HG03039 (cell line): ENCODE results near the gene METTL17.

Source experiments
- ATAC-seq: cut with Tn5 transposase; IDR thresholded peaks from one replicate; pipeline ENCODE4 v1.9.1; 2021; ENCODE audit warnings: mild to moderate bottlenecking, moderate library complexity; ENCODE audit not compliant: unreplicated experiment

Gene METTL17

GRCh38 chr14:21041676-21042433 lies 52.1 kb downstream of the METTL17 start, which contains the start of gene RNASE7:
Gene RNASE7, plus strand, starts transcription at chr14:21042362. Its CDS starts 631 bp downstream, at chr14:21042993.
- ATAC-seq: no peak

- no peak for ATAC-seq
These were observed 53.1 kb downstream of the METTL17 start for GRCh38 chr14:21042918-21043317.

- no peak for ATAC-seq
These were observed 53.7 kb downstream of the METTL17 start for GRCh38 chr14:21043387-21043973.

- ATAC-seq: no peak
These were observed 54.3 kb downstream of the METTL17 start for GRCh38 chr14:21043974-21044618.
